ENCODE data around the gene SOX9. TPM values are rescaled to one million over a fixed set of nuclear protein-coding genes. Genes with fewer than 3 reads are reported as not detected.

SOX9 gene
- total RNA-seq, 1 experiment from 2014 or later, result 31.1 TPM

- intact Hi-C loops (cut with micrococcal nuclease; ENCODE audit: unreplicated experiment), result no loop called here
These were observed 31.6 kb downstream of the SOX9 start for GRCh38 chr17:72152387-72152929.

GRCh38 chr17:72158895-72159885 is 38.4 kb downstream of the SOX9 start:
- ChIA-PET CTCF (no interaction called here), POLR2A (ENCODE audit: low non-redundant PET) (no interaction called here)
- no peak overlapping the region for H3K4me3 ChIP-seq (ENCODE audit: low read depth, low read length, poor library complexity, severe bottlenecking)
- no peak for TF ChIP-seq CTCF (conservative IDR thresholded peaks at IDR 0.05; ENCODE audit: low read depth, low read length)
- no peak for TF ChIP-seq EZH2 (IDR thresholded peaks at IDR 0.05; ENCODE audit: borderline replicate concordance, low read depth, low read length, poor library complexity, severe bottlenecking)
- peaks cover 21% of the 10 kb centered on the region for H3K4me1 ChIP-seq (ENCODE audit: insufficient read depth, low read length, poor library complexity, severe bottlenecking)
- DNase-seq (ENCODE audit: low spot score), result peak; percentile 81
- no peaks in the 10 kb centered on the region for H3K9me3 ChIP-seq (ENCODE audit: low read depth, low read length, poor library complexity, severe bottlenecking)
- H3K27me3 ChIP-seq (replicated peaks; ENCODE audit: insufficient read depth, low read depth, low read length, poor library complexity), result no peaks in the 10 kb centered on the region
- BruUV-seq (replicated peaks), result no TSS peak
- peak overlapping the region; percentile 33 for H3K27ac ChIP-seq (ENCODE audit: low read depth, low read length, poor library complexity, severe bottlenecking)
- intact Hi-C loops (cut with micrococcal nuclease; ENCODE audit: unreplicated experiment), result no loop called here
- H3K36me3 ChIP-seq (ENCODE audit: insufficient read depth, low read length, poor library complexity, severe bottlenecking), result no peaks in the 10 kb centered on the region

More at GRCh38 chr17:72152387-72152929, 31.6 kb downstream of the SOX9 start:
- Histone ChIP-seq H3K9me3 (ENCODE audit: low read depth, low read length, poor library complexity, severe bottlenecking) (no peaks in the 10 kb centered on the region), H3K27me3 (replicated peaks; ENCODE audit: insufficient read depth, low read depth, low read length, poor library complexity) (no peaks in the 10 kb centered on the region), H3K36me3 (ENCODE audit: insufficient read depth, low read length, poor library complexity, severe bottlenecking) (no peaks in the 10 kb centered on the region), H3K4me3 (ENCODE audit: low read depth, low read length, poor library complexity, severe bottlenecking) (no peak overlapping the region), H3K4me1 (ENCODE audit: insufficient read depth, low read length, poor library complexity, severe bottlenecking) (peaks cover 8% of the 10 kb centered on the region), H3K27ac (ENCODE audit: low read depth, low read length, poor library complexity, severe bottlenecking) (no peak overlapping the region)
- DNase-seq (ENCODE audit: low spot score), result no peak
- ChIA-PET CTCF (no interaction called here), POLR2A (ENCODE audit: low non-redundant PET) (no interaction called here)
- TF ChIP-seq EZH2 (IDR thresholded peaks at IDR 0.05; ENCODE audit: borderline replicate concordance, low read depth, low read length, poor library complexity, severe bottlenecking), result no peak
- TF ChIP-seq CTCF (conservative IDR thresholded peaks at IDR 0.05; ENCODE audit: low read depth, low read length), result no peak
- no TSS peak for BruUV-seq (replicated peaks)

- ChIA-PET POLR2A (ENCODE audit: low non-redundant PET) (no interaction called here), CTCF (no interaction called here)
- no peaks in the 10 kb centered on the region for H3K27me3 ChIP-seq (replicated peaks; ENCODE audit: insufficient read depth, low read depth, low read length, poor library complexity)
- no peak for TF ChIP-seq CTCF (conservative IDR thresholded peaks at IDR 0.05; ENCODE audit: low read depth, low read length)
- no peak for TF ChIP-seq EZH2 (IDR thresholded peaks at IDR 0.05; ENCODE audit: borderline replicate concordance, low read depth, low read length, poor library complexity, severe bottlenecking)
- H3K9me3 ChIP-seq (ENCODE audit: low read depth, low read length, poor library complexity, severe bottlenecking), result no peaks in the 10 kb centered on the region
- H3K4me3 ChIP-seq (ENCODE audit: low read depth, low read length, poor library complexity, severe bottlenecking), result no peak overlapping the region
- intact Hi-C loops (cut with micrococcal nuclease; ENCODE audit: unreplicated experiment), result no loop called here
- no peak overlapping the region for H3K27ac ChIP-seq (ENCODE audit: low read depth, low read length, poor library complexity, severe bottlenecking)
- no peaks in the 10 kb centered on the region for H3K36me3 ChIP-seq (ENCODE audit: insufficient read depth, low read length, poor library complexity, severe bottlenecking)
- H3K4me1 ChIP-seq (ENCODE audit: insufficient read depth, low read length, poor library complexity, severe bottlenecking), result peaks cover 21% of the 10 kb centered on the region
- no TSS peak for BruUV-seq (replicated peaks)
- no peak for DNase-seq (ENCODE audit: low spot score)
These were observed 41.7 kb downstream of the SOX9 start for GRCh38 chr17:72162569-72162968.

Data from A673 (cell line).